NB4 (cell line): ENCODE results near the gene SYDE2.
A peak's percentile ranks its signal among the peaks of the same experiment; 100 is the strongest.

ENCODE experiments used
- DNase-seq: peaks from one replicate; pipeline ENCODE4 v3.0.0; 2010; ENCODE audit warnings: low read depth
- H3K4me3 ChIP-seq: one replicate; pipeline ENCODE4 v1.5.1; 2011; ENCODE audit warnings: mild to moderate bottlenecking, low read depth, low read length, moderate library complexity
- CTCF ChIP-seq: IDR thresholded peaks from one replicate; pipeline ENCODE4 v1.5.1; 2012; ENCODE audit warnings: low read depth, low read length
- MAX ChIP-seq: IDR thresholded peaks from 2 replicates; pipeline ENCODE4 v1.6.1; 2011; ENCODE audit warnings: low read depth, low read length
- MYC ChIP-seq: IDR thresholded peaks from 2 replicates; pipeline ENCODE4 v1.6.1; 2011; ENCODE audit warnings: low read depth, low read length
- POLR2A ChIP-seq: IDR thresholded peaks from 2 replicates; pipeline ENCODE4 v1.6.1; 2011; ENCODE audit warnings: mild to moderate bottlenecking; ENCODE audit not compliant: insufficient read length; ENCODE audit errors: extremely low read depth

SYDE2 gene

GRCh38 chr1:85116856-85117255, 84.0 kb downstream of the SYDE2 start:
- DNase-seq, result peak; percentile 70
- no peak for TF ChIP-seq CTCF
- TF ChIP-seq MYC, result peak; percentile 17; the same call in 1 of the 2 replicates
- H3K4me3 ChIP-seq, result no peak overlapping the region

DNA sequence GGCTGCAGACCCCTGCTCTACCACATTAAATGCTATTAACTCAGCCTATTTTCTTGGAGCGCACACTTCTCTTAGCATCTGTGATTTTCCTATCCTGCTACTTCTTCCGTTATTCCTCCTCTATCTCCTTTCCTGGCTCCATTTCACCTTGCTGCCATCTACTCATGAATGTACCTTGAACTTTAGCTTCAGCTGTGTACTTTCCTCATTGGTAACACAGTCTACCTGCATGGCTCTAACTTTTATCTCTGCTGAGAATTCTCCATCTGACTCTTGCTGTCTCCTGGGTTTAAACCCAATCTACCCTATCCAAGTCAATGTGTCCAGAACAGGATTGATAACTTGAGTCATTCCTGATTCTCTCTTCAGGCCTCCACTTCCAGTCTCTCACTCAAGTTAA, 84.9 kb downstream of the SYDE2 start:
- H3K4me3 ChIP-seq, result no peak overlapping the region
- TF ChIP-seq MAX, result no peak
- TF ChIP-seq POLR2A, result no peak
- no peak for TF ChIP-seq CTCF
- no peak for DNase-seq

DNA sequence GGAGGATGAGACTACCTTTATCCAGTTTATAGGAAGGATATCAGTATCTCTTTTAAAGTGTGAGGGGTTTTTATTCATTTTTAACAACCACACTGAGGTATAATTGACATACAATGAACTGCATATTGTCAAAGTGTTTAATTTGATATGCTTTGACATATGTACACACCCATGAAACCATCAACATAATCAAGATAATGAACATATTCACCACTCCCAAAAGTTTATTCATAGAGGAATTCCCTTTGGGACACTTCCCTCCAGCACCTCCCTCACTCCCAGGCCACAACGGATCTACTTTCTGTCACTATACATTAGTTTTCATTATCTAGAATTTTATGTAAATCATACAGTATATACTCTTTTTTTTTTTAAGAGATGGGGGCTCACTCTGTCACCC, 89.1 kb downstream of the SYDE2 start:
- no peak for TF ChIP-seq POLR2A
- TF ChIP-seq MYC, result no peak
- no peak for TF ChIP-seq MAX
- no peak for TF ChIP-seq CTCF
- no peak for DNase-seq
- H3K4me3 ChIP-seq, result no peak overlapping the region

DNA sequence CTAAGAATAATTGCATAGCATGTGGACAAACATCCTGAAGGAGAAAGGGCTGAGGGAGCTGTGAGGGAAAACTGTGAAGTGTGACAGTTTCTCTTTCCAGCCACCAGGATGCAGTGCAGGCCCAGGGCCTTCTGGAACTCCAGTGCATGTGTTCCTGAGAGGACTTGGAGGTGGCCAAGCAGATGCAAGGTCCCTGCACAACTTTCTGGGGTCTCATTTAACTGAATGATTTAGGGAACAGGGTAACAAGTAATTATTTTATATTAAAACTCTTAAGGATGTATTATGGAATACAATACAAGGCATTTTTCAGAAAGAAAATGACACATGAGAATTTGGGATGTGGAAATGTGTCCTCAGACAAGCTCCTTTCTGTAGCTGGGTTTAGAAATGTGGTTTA, 91.3 kb downstream of the SYDE2 start:
- no peak overlapping the region for H3K4me3 ChIP-seq
- peak; percentile 66 for DNase-seq
- peak; percentile 77 for TF ChIP-seq CTCF
- peak; percentile 89 for TF ChIP-seq MYC
- peak; percentile 73 for TF ChIP-seq MAX
- no peak for TF ChIP-seq POLR2A
